CD1c-positive myeloid dendritic cell (primary cell): Measurements from ENCODE around the gene USP30.
"Not testable (repeated sequence)": the region's sequence is repeated elsewhere in the genome, so short reads cannot be mapped to it uniquely, and the experiment has no call there.

Source experiments
- DNase-seq: peaks from one replicate; pipeline ENCODE4 v3.0.0-alpha.2; 2016; ENCODE audit errors: extremely low spot score

Gene USP30

GRCh38 chr12:109052414-109053323 is at the start of gene USP30:
Gene USP30 (plus strand): TSS chr12:109052576. CDS start chr12:109052679, 103 bp downstream.
- peak; percentile 91 for DNase-seq

GRCh38 chr12:109004017-109004416 is 48.4 kb upstream of the USP30 start:
- no peak for DNase-seq

- no peak for DNase-seq
These were observed 42.6 kb upstream of the USP30 start for GRCh38 chr12:109009766-109010165.

DNA sequence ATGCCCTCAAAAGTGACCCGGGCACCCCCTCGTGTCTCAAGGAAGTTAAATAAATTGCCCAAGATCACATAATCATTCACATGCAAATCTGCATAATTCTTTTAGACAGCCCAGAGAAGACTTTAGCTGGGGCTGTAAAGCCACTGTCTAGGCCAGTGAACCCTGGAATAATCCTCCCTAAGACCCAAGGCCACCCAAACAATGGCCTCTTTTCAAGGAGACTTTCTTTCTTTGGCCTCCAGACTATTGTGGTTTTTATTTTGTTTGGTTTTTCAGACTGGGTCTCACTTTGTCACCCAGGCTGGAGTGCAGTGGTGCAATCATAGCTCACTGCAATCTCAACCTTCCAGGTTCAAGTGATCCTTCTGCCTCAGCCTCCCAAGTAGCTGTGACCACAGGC is 42.1 kb upstream of the USP30 start:
- DNase-seq = no peak

DNA sequence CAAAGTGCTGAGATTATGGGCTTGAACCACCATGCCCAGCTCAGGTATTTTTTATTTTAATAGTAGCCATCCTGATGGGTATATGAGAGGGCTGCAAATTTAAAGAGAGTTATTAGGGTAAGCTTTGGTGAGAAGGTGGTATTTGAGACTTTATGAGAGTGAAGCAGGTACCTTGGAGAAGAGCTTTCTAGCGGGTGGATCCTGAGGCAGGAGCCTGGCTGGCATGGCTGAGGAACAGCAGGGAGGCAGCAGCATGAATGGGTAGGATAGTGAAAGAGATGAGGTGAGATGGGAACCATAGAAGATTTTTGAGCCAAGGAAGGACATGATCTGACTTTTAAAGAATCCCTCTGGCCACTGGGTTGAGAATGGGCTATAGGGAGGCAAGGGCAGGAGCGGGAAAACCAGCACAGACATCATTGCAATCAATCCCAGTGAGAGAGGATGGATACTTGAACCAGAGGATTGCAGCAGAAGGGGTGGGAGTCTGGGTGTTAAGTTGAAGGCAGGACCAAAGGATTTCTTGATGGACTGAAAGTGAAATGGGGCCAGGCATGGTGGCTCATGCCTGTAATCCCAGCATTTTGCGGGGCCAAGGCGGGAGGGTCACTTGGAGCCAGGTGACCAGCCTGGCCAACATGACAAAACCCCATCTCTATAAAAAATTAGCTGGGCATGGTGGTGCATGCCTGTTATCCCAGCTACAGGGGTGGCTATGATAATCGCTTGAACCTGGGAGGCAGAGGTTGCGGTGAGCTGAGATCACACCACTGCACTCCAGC is 37.2 kb upstream of the USP30 start:
- no peak for DNase-seq

- no peak for DNase-seq
These were observed 36.4 kb upstream of the USP30 start for GRCh38 chr12:109016016-109016415.

DNA sequence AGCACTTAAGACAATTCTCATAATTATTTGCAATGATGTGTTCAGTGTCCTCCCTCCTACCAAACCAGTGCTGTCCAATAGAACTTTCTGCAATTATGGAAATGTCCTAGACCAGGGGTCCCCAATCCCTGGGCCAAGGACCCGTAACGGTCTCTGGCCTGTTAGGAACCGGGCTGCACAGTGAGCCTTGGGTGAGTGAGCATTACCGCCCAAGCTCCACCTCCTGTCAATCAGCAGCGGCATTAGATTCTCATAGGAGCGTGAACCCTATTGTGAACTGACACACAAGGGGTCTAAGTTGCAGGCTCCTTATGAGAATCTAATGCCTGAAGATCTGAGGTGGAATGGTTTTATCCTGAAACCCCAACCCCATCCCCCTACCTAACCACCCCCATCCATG is 35.4 kb upstream of the USP30 start:
- no peak for DNase-seq

GRCh38 chr12:109018296-109018695 is 34.1 kb upstream of the USP30 start:
- DNase-seq = no peak

- no peak for DNase-seq
These were observed 32.1 kb upstream of the USP30 start for GRCh38 chr12:109020146-109020795.

DNA sequence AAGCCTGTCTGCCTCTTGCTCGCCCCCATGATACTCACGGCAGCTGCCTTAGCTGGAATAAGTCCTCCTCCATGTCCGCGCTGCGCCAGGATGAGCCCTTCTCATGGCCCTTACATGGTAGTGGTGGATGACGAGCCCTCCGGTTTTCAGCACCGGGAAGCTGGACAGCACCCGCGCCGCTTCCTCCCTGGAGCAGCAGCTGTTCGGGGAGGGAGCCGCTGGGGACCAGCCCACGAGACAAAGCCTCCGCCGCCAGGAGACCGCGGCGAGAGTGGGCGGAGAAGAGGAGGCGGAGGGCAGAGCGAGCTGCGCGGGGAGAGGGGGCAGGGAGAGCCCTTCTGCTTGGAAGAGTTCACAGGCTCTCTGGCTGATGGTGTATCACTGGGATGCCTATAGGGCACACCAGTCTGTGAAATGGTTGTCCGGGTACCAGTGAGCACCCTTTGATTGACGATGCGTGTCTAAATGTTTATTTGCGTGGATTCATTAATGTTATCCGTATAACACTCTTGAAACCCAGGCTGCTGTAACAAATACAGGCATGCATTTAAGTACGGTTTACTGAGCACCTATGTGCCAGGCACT is 31.5 kb upstream of the USP30 start, which contains the start of gene SVOP:
TSS of gene SVOP (minus strand) at position 273 of the 585 bp plus-strand sequence. CDS start at position 73, 200 bp downstream.
- DNase-seq = peak; percentile 80

- DNase-seq = peak; percentile 48
These were observed 24.6 kb upstream of the USP30 start for GRCh38 chr12:109027767-109028166.

DNA sequence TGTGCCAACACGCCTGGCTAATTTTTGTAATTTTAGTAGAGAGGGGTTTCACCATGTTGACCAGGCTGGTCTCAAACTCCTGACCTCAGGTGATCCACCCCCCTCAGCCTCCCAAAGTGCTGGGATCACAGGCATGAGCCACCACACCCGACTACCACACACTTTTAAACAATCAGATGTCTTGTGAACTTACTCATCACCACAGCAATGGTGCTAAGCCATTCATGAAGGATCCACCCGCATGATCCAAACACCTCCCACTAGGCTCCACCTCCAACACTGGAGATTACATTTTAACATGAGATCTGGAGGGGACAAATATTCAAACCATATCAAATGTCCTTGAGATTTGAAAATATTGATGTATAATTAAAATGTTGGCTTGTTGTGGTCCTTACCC is 23.8 kb upstream of the USP30 start:
- DNase-seq = not testable (repeated sequence)

GRCh38 chr12:109029411-109029810 is 23.0 kb upstream of the USP30 start:
- DNase-seq = no peak

DNA sequence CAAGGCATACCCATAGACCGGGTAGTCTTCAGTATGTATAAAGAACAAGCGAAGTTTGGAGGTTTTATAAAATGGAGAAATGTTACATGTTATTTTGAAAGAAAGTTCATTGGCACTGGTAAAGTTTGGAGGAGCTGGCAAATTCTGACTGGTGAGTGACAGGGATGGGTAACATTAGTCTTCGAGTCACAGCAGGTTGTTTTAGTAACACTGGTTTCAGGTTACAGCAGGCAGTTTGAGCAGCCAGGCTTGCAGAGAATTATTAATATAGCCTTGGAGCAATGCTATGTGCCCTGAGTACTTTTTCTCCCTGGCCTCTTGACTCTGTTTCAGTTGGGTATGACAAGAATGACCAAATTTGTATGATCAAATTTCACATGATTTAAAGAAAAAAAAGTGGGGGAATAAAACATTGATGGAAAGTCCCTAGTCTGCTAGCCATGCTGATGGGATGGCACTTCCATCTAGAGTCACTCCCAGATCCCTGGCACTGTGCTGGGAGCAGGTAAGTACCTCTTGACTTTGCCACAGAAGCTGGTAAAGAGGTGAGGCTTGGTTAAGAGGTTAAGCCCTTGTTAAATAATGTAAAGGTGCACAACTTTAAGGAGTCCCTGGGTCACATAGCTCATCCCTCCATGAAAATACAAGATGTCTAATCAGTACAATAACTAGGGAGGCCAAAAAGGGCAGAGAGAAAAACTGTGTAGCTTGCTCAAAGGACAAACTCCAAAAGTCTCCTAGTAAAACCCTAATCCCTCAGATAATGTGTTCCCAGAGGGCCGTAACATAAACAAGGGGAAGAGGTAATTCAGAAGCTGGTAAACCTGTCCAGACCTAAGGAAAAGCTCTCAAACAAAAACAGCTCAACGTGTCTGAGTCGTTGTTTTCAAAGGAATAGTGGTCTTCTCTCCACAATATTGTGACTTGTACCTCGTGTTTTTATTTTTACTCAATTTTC is 18.9 kb upstream of the USP30 start:
- no peak for DNase-seq

- no peak for DNase-seq
These were observed 15.4 kb upstream of the USP30 start for GRCh38 chr12:109036975-109037374.

- no peak for DNase-seq
These were observed 8.1 kb upstream of the USP30 start for GRCh38 chr12:109044241-109044640.

- DNase-seq = no peak
These were observed 5.1 kb upstream of the USP30 start for GRCh38 chr12:109047081-109047805.

DNA sequence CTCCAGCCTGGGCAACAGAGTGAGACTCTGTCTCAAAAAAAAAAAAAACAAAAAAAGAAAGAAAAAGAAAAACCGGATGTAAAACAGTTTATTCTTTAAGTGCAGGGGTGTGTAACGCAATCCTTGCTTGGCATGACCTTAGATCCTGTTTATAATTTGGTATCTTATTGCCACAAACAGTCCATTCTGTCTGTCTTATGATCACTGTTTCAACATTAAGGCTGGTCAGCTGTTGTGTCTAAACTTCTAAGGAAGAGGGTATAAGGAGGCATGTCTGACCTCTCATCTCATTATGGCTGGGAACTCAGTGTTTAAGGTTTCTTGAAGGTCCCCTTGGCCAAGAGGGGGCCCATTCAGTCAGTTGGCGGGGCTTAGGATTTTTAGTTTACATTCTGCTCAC is 3.7 kb upstream of the USP30 start:
- DNase-seq = not testable (repeated sequence)

DNA sequence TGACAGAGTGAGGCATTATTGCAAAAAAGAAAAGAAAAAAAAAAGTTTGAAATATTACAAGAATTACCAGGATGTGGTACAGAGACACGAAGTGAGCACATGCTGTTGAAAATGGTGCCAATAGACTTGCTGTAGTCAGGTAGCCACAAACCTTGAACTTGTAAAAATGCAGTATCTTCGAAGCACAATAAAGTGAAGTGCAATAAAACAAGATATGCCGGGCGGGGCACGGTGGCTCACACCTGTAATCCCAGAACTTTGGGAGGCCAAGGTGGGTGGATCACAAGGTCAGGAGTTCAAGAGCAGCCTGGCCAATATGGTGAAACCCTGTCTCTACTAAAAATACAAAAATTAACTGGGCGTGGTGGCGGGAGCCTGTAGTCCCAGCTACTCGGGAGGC is 2.6 kb upstream of the USP30 start:
- not testable (repeated sequence) for DNase-seq

- no peak for DNase-seq
These were observed 321 bp upstream of the USP30 start for GRCh38 chr12:109052097-109052413.
